ENCODE results near the gene PRH2. TPM values are rescaled to one million over a fixed set of nuclear protein-coding genes. Genes with fewer than 3 reads are reported as not detected.

PRH2 gene
- total RNA-seq, 2 donors from 2014 or later, result not detected

DNA sequence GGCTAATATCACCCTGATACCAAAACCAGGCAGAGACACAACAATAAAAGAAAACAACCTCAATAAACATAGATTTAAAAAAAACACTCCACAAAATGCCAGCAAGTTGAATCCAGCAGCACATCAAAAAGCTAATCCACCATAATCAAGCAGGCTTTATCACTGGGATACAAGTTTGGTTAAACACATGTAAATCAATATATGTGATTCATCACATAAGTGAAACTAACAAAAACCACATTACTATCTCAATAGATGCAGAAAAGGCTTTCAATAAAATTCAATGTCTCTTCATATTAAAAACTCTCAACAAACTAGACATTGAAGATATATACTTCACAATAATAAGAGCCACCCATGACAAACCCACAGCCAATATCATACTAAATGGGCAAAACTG lies 27.0 kb downstream of the PRH2 start:
- H3K4me3 ChIP-seq, result no peak overlapping the region
- no peaks in the 10 kb centered on the region for H3K36me3 ChIP-seq (replicated peaks in 1 of 2; ENCODE audit: insufficient read depth in 1 of 2, low read depth in 2 of 2)
- H3K27ac ChIP-seq, result no peak overlapping the region
- no peaks in the 10 kb centered on the region for H3K4me1 ChIP-seq
- ATAC-seq (no peak), DNase-seq (no peak)
- H3K27me3 ChIP-seq, result no peaks in the 10 kb centered on the region
- H3K9me3 ChIP-seq, result no peaks in the 10 kb centered on the region
- intact Hi-C loops (cut with DNase I), result no loop called here
- no peak for TF ChIP-seq POLR2A (IDR thresholded peaks at IDR 0.05)
- TF ChIP-seq CTCF (IDR thresholded peaks at IDR 0.05), result no peak

DNA sequence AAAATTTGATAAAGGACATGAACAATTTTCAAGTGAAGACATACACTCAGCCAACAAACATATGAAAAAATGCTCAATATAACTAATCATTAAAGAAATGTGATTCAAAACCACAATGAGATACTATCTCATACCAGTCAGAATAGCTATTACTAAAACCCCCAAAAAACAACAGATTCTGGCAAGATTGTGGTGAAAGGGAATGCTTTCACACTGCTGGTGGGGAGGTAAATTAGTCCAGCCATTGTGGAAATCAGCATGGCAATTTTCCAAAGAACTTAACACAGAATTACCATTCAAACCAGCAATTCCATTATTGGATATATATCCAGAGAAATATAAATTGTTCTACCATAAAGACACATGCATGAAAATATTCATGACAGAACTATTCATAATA lies 28.7 kb downstream of the PRH2 start:
- Histone ChIP-seq H3K4me1 (no peaks in the 10 kb centered on the region), H3K4me3 (no peak overlapping the region), H3K36me3 (replicated peaks in 1 of 2; ENCODE audit: insufficient read depth in 1 of 2, low read depth in 2 of 2) (no peaks in the 10 kb centered on the region), H3K9me3 (no peaks in the 10 kb centered on the region), H3K27ac (no peak overlapping the region), H3K27me3 (no peaks in the 10 kb centered on the region)
- intact Hi-C loops (cut with DNase I), result no loop called here
- ATAC-seq, result no peak
- TF ChIP-seq CTCF (IDR thresholded peaks at IDR 0.05) (no peak), POLR2A (IDR thresholded peaks at IDR 0.05) (no peak)
- no peak for DNase-seq

DNA sequence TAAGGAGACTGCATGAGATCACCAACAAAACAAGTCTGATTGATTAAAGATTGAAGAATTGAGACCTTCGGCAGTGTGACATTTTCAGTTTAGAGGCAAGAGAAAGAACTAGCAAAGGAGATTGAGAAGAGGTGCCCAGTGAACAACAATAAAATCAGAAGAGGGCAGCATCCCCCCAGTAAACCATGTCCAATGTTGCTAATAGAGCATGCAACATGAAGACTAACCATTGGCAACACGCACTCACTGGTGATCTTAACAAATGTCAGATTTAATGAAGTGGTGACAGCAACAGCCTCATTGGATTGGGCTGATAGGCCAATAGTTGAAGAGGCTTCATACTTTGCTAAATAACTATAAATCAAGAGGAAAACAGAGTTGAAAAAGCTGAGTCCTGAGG lies 30.8 kb downstream of the PRH2 start:
- no peak for DNase-seq
- no peak for ATAC-seq
- H3K4me3 ChIP-seq, result no peak overlapping the region
- WGBS, 2 donors, result 89 to 90% methylated on average over 2 of the region's 2 CpGs
- intact Hi-C loops (cut with DNase I), result no loop called here
- no peaks in the 10 kb centered on the region for H3K4me1 ChIP-seq
- no peak overlapping the region for H3K27ac ChIP-seq
- no peaks in the 10 kb centered on the region for H3K36me3 ChIP-seq (replicated peaks in 1 of 2; ENCODE audit: insufficient read depth in 1 of 2, low read depth in 2 of 2)
- no peaks in the 10 kb centered on the region for H3K9me3 ChIP-seq
- TF ChIP-seq CTCF (IDR thresholded peaks at IDR 0.05) (no peak), POLR2A (IDR thresholded peaks at IDR 0.05) (no peak)
- H3K27me3 ChIP-seq, result no peaks in the 10 kb centered on the region

- no peak for ATAC-seq
- no peak overlapping the region for H3K27ac ChIP-seq
- 75 to 82% methylated on average over 4 of the region's 4 CpGs for WGBS, 2 donors
- DNase-seq, result no peak
- no peaks in the 10 kb centered on the region for H3K4me1 ChIP-seq
- no peak for TF ChIP-seq CTCF (IDR thresholded peaks at IDR 0.05)
- no peak for TF ChIP-seq POLR2A (IDR thresholded peaks at IDR 0.05)
- intact Hi-C loops (cut with DNase I), result no loop called here
- no peak overlapping the region for H3K4me3 ChIP-seq
- no peaks in the 10 kb centered on the region for H3K9me3 ChIP-seq
- no peaks in the 10 kb centered on the region for H3K36me3 ChIP-seq (replicated peaks in 1 of 2; ENCODE audit: insufficient read depth in 1 of 2, low read depth in 2 of 2)
- H3K27me3 ChIP-seq, result no peaks in the 10 kb centered on the region
Observed at GRCh38 chr12:10960211-10960610, 31.2 kb downstream of the PRH2 start.

DNA sequence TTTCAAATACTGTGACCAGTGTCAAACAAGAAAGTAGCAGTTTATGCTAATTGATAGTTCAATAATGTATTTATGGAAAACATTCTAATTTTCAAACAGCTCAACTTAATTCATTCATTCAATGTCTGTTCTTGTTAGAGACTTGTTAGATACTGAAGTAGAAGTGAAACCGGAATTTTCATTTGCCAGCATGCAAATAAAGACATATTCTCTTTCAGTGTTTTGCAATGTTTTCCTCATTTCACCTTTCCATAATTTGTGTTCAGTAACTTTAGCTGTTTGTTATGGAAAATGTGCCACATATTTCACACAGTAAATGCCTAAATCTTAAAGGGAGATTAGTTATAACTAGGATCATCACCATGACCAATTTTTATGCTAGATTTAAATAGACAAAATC lies 36.4 kb downstream of the PRH2 start:
- ATAC-seq (no peak), DNase-seq (no peak)
- no peaks in the 10 kb centered on the region for H3K4me1 ChIP-seq
- H3K27ac ChIP-seq, result no peak overlapping the region
- no peak overlapping the region for H3K4me3 ChIP-seq
- intact Hi-C loops (cut with DNase I), result no loop called here
- no peaks in the 10 kb centered on the region for H3K27me3 ChIP-seq
- no peaks in the 10 kb centered on the region for H3K9me3 ChIP-seq
- no peaks in the 10 kb centered on the region for H3K36me3 ChIP-seq (replicated peaks in 1 of 2; ENCODE audit: insufficient read depth in 1 of 2, low read depth in 2 of 2)
- TF ChIP-seq CTCF (IDR thresholded peaks at IDR 0.05) (no peak), POLR2A (IDR thresholded peaks at IDR 0.05) (no peak)
- 96 to 100% methylated on average over 1 of the region's 1 CpG for WGBS, 2 donors

Data from body of pancreas (tissue), 4 donors.